HG02973 (cell line): ENCODE data around the gene SMYD2.

Source experiments
- ATAC-seq: cut with Tn5 transposase; IDR thresholded peaks from one replicate; pipeline ENCODE4 v1.9.1; 2021; ENCODE audit warnings: moderate library complexity; ENCODE audit not compliant: unreplicated experiment

Gene SMYD2

GRCh38 chr1:214384373-214385079, 103.6 kb downstream of the SMYD2 start:
- no peak for ATAC-seq

- no peak for ATAC-seq
Measured at GRCh38 chr1:214385428-214385827, 104.5 kb downstream of the SMYD2 start.

GRCh38 chr1:214386333-214386732, 105.4 kb downstream of the SMYD2 start:
- no peak for ATAC-seq
